HepG2 (cell line): Measurements from ENCODE around the gene TBC1D24. TPM values are rescaled to one million over a fixed set of nuclear protein-coding genes. Genes with fewer than 3 reads are reported as not detected.

Experiments
- BATF2 ChIP-seq: sonication (generic); formaldehyde crosslinking; IDR thresholded peaks from 2 replicates; pipeline ENCODE4 v1.8.0; 2022; ENCODE audit warnings: mild to moderate bottlenecking, missing genetic modification reagents, moderate library complexity
- CBX1 ChIP-seq: IDR thresholded peaks from one replicate; pipeline ENCODE4 v1.6.1; 2016; ENCODE audit warnings: antibody characterized with exemption, low read depth
- GRHL1 ChIP-seq: sonication (generic); formaldehyde crosslinking; conservative IDR thresholded peaks from 2 replicates; pipeline ENCODE4 v1.8.0; 2022; ENCODE audit warnings: missing genetic modification reagents
- HOXD1 ChIP-seq: sonication (generic); formaldehyde crosslinking; IDR thresholded peaks from 2 replicates; pipeline ENCODE4 v1.5.0; 2020; ENCODE audit warnings: missing genetic modification reagents
- KLF11 ChIP-seq: IDR thresholded peaks from 2 replicates; pipeline ENCODE4 v1.6.1; 2016; ENCODE audit warnings: missing compliant biosample characterization
- KLF6 ChIP-seq: IDR thresholded peaks from 2 replicates; pipeline ENCODE4 v1.8.0; 2016; ENCODE audit warnings: missing biosample characterization, missing genetic modification reagents
- MLX ChIP-seq: IDR thresholded peaks from 2 replicates; pipeline ENCODE4 v1.6.1; 2016
- NBN ChIP-seq: fragments of 450-650 bp; conservative IDR thresholded peaks from 2 replicates; pipeline ENCODE4 v1.6.1; 2017
- SATB2 ChIP-seq: sonication (generic); formaldehyde crosslinking; IDR thresholded peaks from 2 replicates; pipeline ENCODE4 v1.5.0; 2020; ENCODE audit warnings: missing genetic modification reagents
- YEATS4 ChIP-seq: sonication (generic); formaldehyde crosslinking; IDR thresholded peaks from 2 replicates; pipeline ENCODE4 v1.4.0; 2020; ENCODE audit warnings: missing genetic modification reagents, borderline replicate concordance
- ZBTB42 ChIP-seq: sonication (generic); formaldehyde crosslinking; IDR thresholded peaks from 2 replicates; pipeline ENCODE4 v1.5.0; 2020; ENCODE audit warnings: mild to moderate bottlenecking, missing genetic modification reagents
- ZBTB7A ChIP-seq: sonication (generic); formaldehyde crosslinking; IDR thresholded peaks from 2 replicates; pipeline ENCODE4 v1.8.0; 2022; ENCODE audit warnings: mild to moderate bottlenecking, missing genetic modification reagents
- ZBTB7B ChIP-seq: sonication (generic); formaldehyde crosslinking; IDR thresholded peaks from 2 replicates; pipeline ENCODE4 v1.4.0; 2020; ENCODE audit warnings: missing genetic modification reagents
- ZHX1 ChIP-seq: sonication (generic); formaldehyde crosslinking; IDR thresholded peaks from 2 replicates; pipeline ENCODE4 v1.8.1; 2022; ENCODE audit warnings: low read depth, mild to moderate bottlenecking, missing genetic modification reagents
- ZNF17 ChIP-seq: sonication (generic); formaldehyde crosslinking; IDR thresholded peaks from 2 replicates; pipeline ENCODE4 v1.5.0; 2020; ENCODE audit warnings: mild to moderate bottlenecking, missing genetic modification reagents
- ZNF234 ChIP-seq: sonication (generic); formaldehyde crosslinking; conservative IDR thresholded peaks from 2 replicates; pipeline ENCODE4 v1.5.1; 2020; ENCODE audit warnings: mild to moderate bottlenecking, missing genetic modification reagents
- ZNF329 ChIP-seq: sonication (generic); formaldehyde crosslinking; IDR thresholded peaks from 2 replicates; pipeline ENCODE4 v1.9.0; 2021; ENCODE audit warnings: low read depth, mild to moderate bottlenecking, missing genetic modification reagents
- ZNF510 ChIP-seq: sonication (generic); formaldehyde crosslinking; IDR thresholded peaks from 2 replicates; pipeline ENCODE4 v1.4.0; 2020; ENCODE audit warnings: low read depth, mild to moderate bottlenecking, missing genetic modification reagents
- ZNF710 ChIP-seq: sonication (generic); formaldehyde crosslinking; IDR thresholded peaks from 2 replicates; pipeline ENCODE4 v1.5.0; 2020; ENCODE audit warnings: mild to moderate bottlenecking, missing genetic modification reagents, borderline replicate concordance
- ZNF773 ChIP-seq: sonication (generic); formaldehyde crosslinking; IDR thresholded peaks from 2 replicates; pipeline ENCODE4 v1.4.0; 2020; ENCODE audit warnings: missing genetic modification reagents, borderline replicate concordance
- ZNF780A ChIP-seq: sonication (generic); formaldehyde crosslinking; IDR thresholded peaks from 2 replicates; pipeline ENCODE4 v1.8.0; 2022; ENCODE audit warnings: mild to moderate bottlenecking, missing genetic modification reagents, moderate library complexity
- ZXDC ChIP-seq: sonication (generic); formaldehyde crosslinking; IDR thresholded peaks from 2 replicates; pipeline ENCODE4 v1.5.0; 2020; ENCODE audit warnings: mild to moderate bottlenecking, missing genetic modification reagents
- polyA plus RNA-seq, 8 experiments: library from polyadenylated mRNA; depleted of rRNA in 3 of 8; stranded (reverse) in 7 of 8; unstranded in 1 of 8; fragments of >200 nt; fragmentation: Illumina TruSeq in 4 of 8; extraction: Trizol in 4 of 8; gene quantifications; 2 replicates each; pipeline versions ENCODE4 v1.2.1 to v1.2.3, GENCODE V29; 2011 to 2016; ENCODE audit warnings: low read depth in 4 of 8, missing spikeins in 1 of 8, mixed read lengths in 1 of 8; ENCODE audit not compliant: insufficient read depth in 1 of 8
- total RNA-seq, 5 experiments: library from RNA; depleted of rRNA; stranded (reverse); fragments of >200 nt; fragmentation: Illumina TruSeq; extraction: Trizol; gene quantifications; 2 replicates each; pipeline ENCODE4 v1.2.3, GENCODE V29; 2016; ENCODE audit warnings: low read depth in 1 of 5

Gene TBC1D24
- total and polyA plus RNA-seq, 2 of the 13 experiments (the other 11 are each of a cell fraction or from before 2014, with no cell fraction given): 7.7 to 13.7 TPM

- TF ChIP-seq ZNF234 (no peak), HOXD1 (CRISPR knock-in tag) (0 out of 2 replicates have a peak, but pooled peaks have one; percentile 59), ZBTB42 (CRISPR knock-in tag) (no peak), ZBTB7B (no peak; the same call in 1 of the 2 replicates), ZNF510 (CRISPR knock-in tag) (no peak), KLF11 (CRISPR knock-in tag) (no peak), ZNF17 (CRISPR knock-in tag) (no peak), ZNF710 (CRISPR knock-in tag) (0 out of 2 replicates have a peak, but pooled peaks have one; percentile 28), BATF2 (CRISPR knock-in tag) (no peak), ZBTB7A (peak; percentile 81), ZNF773 (CRISPR knock-in tag) (no peak), KLF6 (no peak), YEATS4 (CRISPR knock-in tag) (no peak), ZNF329 (CRISPR knock-in tag) (0 out of 2 replicates have a peak, but pooled peaks have one; percentile 32), MLX (no peak), GRHL1 (CRISPR knock-in tag) (no peak), ZHX1 (CRISPR knock-in tag) (0 out of 2 replicates have a peak, but pooled peaks have one; percentile 61), NBN (no peak), SATB2 (CRISPR knock-in tag) (no peak), CBX1 (no peak), ZNF780A (no peak), ZXDC (CRISPR knock-in tag) (no peak)
Measured at GRCh38 chr16:2428784-2429033, 46.2 kb upstream of the TBC1D24 start (continued).
